ENCODE data around the gene NTRK3. TPM values are rescaled to one million over a fixed set of nuclear protein-coding genes. Genes with fewer than 3 reads are reported as not detected.
A peak's percentile ranks its signal among the peaks of the same experiment; 100 is the strongest.

NTRK3 gene
- total RNA-seq, 2 donors from 2014 or later, result 0.66 to 5.2 TPM

GRCh38 chr15:88250826-88251225 is 5.7 kb downstream of the NTRK3 start:
- no peak overlapping the region for H3K27ac ChIP-seq
- no peak for ATAC-seq
- no peaks in the 10 kb centered on the region for H3K9me3 ChIP-seq
- H3K4me1 ChIP-seq, result peaks cover 11% of the 10 kb centered on the region
- no peak overlapping the region for H3K4me3 ChIP-seq
- intact Hi-C loops (cut with DNase I), result no loop called here
- H3K36me3 ChIP-seq (replicated peaks in 1 of 2; ENCODE audit: insufficient read depth in 1 of 2, low read depth in 2 of 2), result no peaks in the 10 kb centered on the region
- TF ChIP-seq, protein P1, sequence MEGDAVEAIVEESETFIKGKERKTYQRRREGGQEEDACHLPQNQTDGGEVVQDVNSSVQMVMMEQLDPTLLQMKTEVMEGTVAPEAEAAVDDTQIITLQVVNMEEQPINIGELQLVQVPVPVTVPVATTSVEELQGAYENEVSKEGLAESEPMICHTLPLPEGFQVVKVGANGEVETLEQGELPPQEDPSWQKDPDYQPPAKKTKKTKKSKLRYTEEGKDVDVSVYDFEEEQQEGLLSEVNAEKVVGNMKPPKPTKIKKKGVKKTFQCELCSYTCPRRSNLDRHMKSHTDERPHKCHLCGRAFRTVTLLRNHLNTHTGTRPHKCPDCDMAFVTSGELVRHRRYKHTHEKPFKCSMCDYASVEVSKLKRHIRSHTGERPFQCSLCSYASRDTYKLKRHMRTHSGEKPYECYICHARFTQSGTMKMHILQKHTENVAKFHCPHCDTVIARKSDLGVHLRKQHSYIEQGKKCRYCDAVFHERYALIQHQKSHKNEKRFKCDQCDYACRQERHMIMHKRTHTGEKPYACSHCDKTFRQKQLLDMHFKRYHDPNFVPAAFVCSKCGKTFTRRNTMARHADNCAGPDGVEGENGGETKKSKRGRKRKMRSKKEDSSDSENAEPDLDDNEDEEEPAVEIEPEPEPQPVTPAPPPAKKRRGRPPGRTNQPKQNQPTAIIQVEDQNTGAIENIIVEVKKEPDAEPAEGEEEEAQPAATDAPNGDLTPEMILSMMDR (IDR thresholded peaks at IDR 0.05), result no peak
- no peak for TF ChIP-seq POLR2A (IDR thresholded peaks at IDR 0.05)
- no peak for DNase-seq
- peaks cover 0 to 37% of the 10 kb centered on the region in 2 donors for H3K27me3 ChIP-seq
- 16 to 19% methylated on average over 1 of the region's 1 CpG for WGBS, 2 donors

- no peak overlapping the region for H3K27ac ChIP-seq
- DNase-seq, result no peak
- no peak overlapping the region for H3K4me3 ChIP-seq
- no peaks in the 10 kb centered on the region for H3K9me3 ChIP-seq
- intact Hi-C loops (cut with DNase I), result no loop called here
- TF ChIP-seq, protein P1 (IDR thresholded peaks at IDR 0.05), result no peak
- TF ChIP-seq POLR2A (IDR thresholded peaks at IDR 0.05), result no peak
- peaks cover 4% of the 10 kb centered on the region for H3K4me1 ChIP-seq
- 66 to 71% methylated on average over 4 to 6 of the region's 6 CpGs for WGBS, 2 donors
- no peak for ATAC-seq
- peaks cover 0 to 21% of the 10 kb centered on the region in 2 donors for H3K27me3 ChIP-seq
- H3K36me3 ChIP-seq (replicated peaks in 1 of 2; ENCODE audit: insufficient read depth in 1 of 2, low read depth in 2 of 2), result no peaks in the 10 kb centered on the region
Observed at GRCh38 chr15:88249220-88249619, 7.3 kb downstream of the NTRK3 start.

DNA sequence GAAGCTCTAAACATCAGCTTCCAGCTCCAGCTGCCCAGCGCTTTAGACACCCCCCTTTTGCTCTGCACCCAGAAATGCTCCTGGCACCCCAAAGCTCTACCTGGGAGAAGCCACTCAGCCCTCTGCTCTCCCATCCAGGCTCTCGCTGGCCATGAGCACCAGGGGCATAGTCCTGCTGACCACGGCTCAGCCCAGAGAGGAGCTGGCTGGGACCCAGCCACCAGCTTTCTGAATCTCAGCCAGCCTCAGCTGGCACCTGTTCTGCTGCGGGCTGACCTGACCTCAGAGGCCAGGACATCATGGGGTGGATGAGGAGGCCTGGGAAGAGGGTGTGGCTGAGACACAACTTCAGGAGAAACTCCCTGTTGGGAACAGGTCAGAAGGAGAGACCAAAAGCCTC is 8.6 kb downstream of the NTRK3 start:
- no peaks in the 10 kb centered on the region for H3K36me3 ChIP-seq (replicated peaks in 1 of 2; ENCODE audit: insufficient read depth in 1 of 2, low read depth in 2 of 2)
- TF ChIP-seq POLR2A (IDR thresholded peaks at IDR 0.05), result no peak
- TF ChIP-seq, protein P1 (IDR thresholded peaks at IDR 0.05), result no peak
- no peak overlapping the region for H3K4me3 ChIP-seq
- DNase-seq (no peak), ATAC-seq (no peak)
- 37 to 38% methylated on average over 3 to 4 of the region's 4 CpGs for WGBS, 2 donors
- H3K4me1 ChIP-seq, result peaks cover 4% of the 10 kb centered on the region
- peaks cover 0 to 12% of the 10 kb centered on the region in 2 donors for H3K27me3 ChIP-seq
- intact Hi-C loops (cut with DNase I), result no loop called here
- no peak overlapping the region for H3K27ac ChIP-seq
- no peaks in the 10 kb centered on the region for H3K9me3 ChIP-seq

GRCh38 chr15:88246666-88247446 is 9.7 kb downstream of the NTRK3 start:
- ATAC-seq (peak; percentile 84), DNase-seq (peak; percentile 71 to 75 (median 74))
- intact Hi-C loops (cut with DNase I), result no loop called here
- Histone ChIP-seq H3K27ac (no peak overlapping the region), H3K4me1 (peaks cover 4% of the 10 kb centered on the region), H3K9me3 (no peaks in the 10 kb centered on the region), H3K36me3 (replicated peaks in 1 of 2; ENCODE audit: insufficient read depth in 1 of 2, low read depth in 2 of 2) (no peaks in the 10 kb centered on the region), H3K4me3 (no peak overlapping the region), H3K27me3 (peaks cover 0 to 5% of the 10 kb centered on the region in 2 donors)
- TF ChIP-seq, protein P1 (IDR thresholded peaks at IDR 0.05), result peak; percentile 81 to 97 (median 88)
- no peak for TF ChIP-seq POLR2A (IDR thresholded peaks at IDR 0.05)
- 9 to 17% methylated on average over 14 to 27 of the region's 27 CpGs for WGBS, 2 donors

GRCh38 chr15:88246081-88246480 is 10.5 kb downstream of the NTRK3 start:
- DNase-seq (no peak), ATAC-seq (no peak)
- peaks cover 4% of the 10 kb centered on the region for H3K4me1 ChIP-seq
- intact Hi-C loops (cut with DNase I), result no loop called here
- no peak overlapping the region for H3K4me3 ChIP-seq
- no peak for TF ChIP-seq POLR2A (IDR thresholded peaks at IDR 0.05)
- no peaks in the 10 kb centered on the region for H3K9me3 ChIP-seq
- 55 to 58% methylated on average over 2 to 7 of the region's 7 CpGs for WGBS, 2 donors
- H3K27ac ChIP-seq, result no peak overlapping the region
- H3K36me3 ChIP-seq (replicated peaks in 1 of 2; ENCODE audit: insufficient read depth in 1 of 2, low read depth in 2 of 2), result no peaks in the 10 kb centered on the region
- H3K27me3 ChIP-seq, result peaks cover 0 to 5% of the 10 kb centered on the region in 2 donors
